DOHH2 (cell line): ENCODE data around the gene CREB3L2.

Experiments used
- EZH2phosphoT487 ChIP-seq: fragments of 200-600 bp; sonication (generic); IDR thresholded peaks from 2 replicates; pipeline ENCODE4 v1.6.1; 2017; ENCODE audit warnings: borderline replicate concordance, mild to moderate bottlenecking, antibody characterized with exemption, low read length, moderate library complexity, mixed read lengths
- TF ChIP-seq, protein P1 (sequence below): fragments of 200-600 bp; sonication (generic); IDR thresholded peaks from one replicate; pipeline ENCODE4 v1.5.1; 2014; ENCODE audit warnings: antibody characterized with exemption, mild to moderate bottlenecking, low read depth, low read length; ENCODE audit not compliant: poor library complexity, severe bottlenecking

GRCh38 chr7:137869260-137869659 lies 132.6 kb downstream of the CREB3L2 start:
- TF ChIP-seq, protein P1, sequence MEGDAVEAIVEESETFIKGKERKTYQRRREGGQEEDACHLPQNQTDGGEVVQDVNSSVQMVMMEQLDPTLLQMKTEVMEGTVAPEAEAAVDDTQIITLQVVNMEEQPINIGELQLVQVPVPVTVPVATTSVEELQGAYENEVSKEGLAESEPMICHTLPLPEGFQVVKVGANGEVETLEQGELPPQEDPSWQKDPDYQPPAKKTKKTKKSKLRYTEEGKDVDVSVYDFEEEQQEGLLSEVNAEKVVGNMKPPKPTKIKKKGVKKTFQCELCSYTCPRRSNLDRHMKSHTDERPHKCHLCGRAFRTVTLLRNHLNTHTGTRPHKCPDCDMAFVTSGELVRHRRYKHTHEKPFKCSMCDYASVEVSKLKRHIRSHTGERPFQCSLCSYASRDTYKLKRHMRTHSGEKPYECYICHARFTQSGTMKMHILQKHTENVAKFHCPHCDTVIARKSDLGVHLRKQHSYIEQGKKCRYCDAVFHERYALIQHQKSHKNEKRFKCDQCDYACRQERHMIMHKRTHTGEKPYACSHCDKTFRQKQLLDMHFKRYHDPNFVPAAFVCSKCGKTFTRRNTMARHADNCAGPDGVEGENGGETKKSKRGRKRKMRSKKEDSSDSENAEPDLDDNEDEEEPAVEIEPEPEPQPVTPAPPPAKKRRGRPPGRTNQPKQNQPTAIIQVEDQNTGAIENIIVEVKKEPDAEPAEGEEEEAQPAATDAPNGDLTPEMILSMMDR: no peak
- TF ChIP-seq EZH2phosphoT487: no peak
